Measurements from ENCODE around the gene MBD3L5.

Gene MBD3L5

DNA sequence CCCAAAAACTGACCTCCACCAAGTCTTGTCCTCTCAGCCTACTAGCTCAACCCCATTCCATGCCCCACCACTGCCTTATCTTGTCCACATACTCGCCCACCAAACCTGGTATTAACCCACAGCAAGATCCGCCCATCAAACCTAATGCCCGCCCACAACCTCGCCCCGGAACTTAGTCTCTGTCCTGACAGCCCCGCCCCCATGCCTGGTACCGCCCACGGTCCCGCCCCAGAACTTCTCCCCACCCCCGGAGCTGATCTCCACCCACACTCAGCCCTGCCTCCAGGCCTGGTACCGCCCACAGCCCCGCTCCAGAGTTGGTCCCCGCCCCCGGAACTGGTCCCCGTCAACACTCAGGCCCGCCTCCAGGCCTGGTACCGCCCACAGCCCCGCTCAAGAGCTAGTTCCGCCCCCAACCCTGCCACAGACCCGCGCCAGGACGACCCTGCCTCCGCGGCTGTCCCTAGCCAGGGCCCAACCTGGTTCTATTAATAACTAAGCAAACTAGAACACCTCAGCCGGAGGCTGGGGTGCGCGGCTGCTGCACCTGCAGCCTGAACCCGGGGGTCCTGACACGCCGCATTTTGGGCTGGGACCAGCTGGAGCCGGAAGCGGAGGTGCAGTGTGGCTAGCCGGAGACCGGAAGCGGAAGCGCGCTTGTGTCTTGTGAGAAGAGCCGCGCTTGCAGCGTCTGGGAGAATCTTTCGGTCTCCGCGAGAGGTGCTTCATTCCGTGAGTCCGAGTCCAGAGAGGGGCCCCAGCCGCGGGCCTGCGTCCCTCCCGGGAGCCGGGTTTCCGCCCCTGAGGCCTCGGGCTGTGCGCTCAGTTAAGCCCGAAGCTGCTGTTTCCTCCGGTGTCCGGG, 38.9 kb downstream of the MBD3L5 start, which contains the start of gene ZNF557:
ZNF557 (plus strand) TSS at position 662 of the 862 bp plus-strand sequence. CDS start 5,372 bp downstream, outside the sequence.
- peak; percentile 99 for ATAC-seq
- no peak for TF ChIP-seq ESRRG (CRISPR knock-in tag; IDR thresholded peaks at IDR 0.05)

DNA sequence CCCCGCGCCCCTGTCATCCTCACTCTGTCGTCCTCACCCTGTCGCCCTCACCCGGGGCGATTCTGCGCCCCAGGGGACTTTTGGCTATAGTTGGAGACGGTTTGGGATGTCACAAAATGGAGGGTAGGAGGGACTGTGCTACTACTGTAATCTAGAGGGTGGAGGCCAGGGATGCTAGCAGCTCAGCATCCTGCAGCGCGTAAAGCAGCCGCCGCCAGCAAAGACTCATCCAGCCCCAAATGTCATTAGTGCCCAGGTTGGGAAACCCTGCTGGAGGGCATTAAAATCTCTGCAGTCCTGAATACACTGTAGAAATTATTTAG, 39.5 kb downstream of the MBD3L5 start:
- peak; percentile 40 for ATAC-seq
- TF ChIP-seq, protein P1, sequence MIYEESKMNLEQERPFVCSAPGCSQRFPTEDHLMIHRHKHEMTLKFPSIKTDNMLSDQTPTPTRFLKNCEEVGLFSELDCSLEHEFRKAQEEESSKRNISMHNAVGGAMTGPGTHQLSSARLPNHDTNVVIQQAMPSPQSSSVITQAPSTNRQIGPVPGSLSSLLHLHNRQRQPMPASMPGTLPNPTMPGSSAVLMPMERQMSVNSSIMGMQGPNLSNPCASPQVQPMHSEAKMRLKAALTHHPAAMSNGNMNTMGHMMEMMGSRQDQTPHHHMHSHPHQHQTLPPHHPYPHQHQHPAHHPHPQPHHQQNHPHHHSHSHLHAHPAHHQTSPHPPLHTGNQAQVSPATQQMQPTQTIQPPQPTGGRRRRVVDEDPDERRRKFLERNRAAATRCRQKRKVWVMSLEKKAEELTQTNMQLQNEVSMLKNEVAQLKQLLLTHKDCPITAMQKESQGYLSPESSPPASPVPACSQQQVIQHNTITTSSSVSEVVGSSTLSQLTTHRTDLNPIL (CRISPR knock-in tag; IDR thresholded peaks at IDR 0.05; ENCODE audit: low read depth): no peak
- no peak for TF ChIP-seq ISL1 (CRISPR knock-in tag; IDR thresholded peaks at IDR 0.05)
- TF ChIP-seq ZNF8 (CRISPR knock-in tag; IDR thresholded peaks at IDR 0.05): no peak
- no peak for TF ChIP-seq CSDC2 (CRISPR knock-in tag; IDR thresholded peaks at IDR 0.05)
- TF ChIP-seq OSR1 (CRISPR knock-in tag; IDR thresholded peaks at IDR 0.05): no peak
- no peak for TF ChIP-seq ARNTL (CRISPR knock-in tag; IDR thresholded peaks at IDR 0.05; ENCODE audit: borderline replicate concordance, low read depth)
- TF ChIP-seq, protein P2, sequence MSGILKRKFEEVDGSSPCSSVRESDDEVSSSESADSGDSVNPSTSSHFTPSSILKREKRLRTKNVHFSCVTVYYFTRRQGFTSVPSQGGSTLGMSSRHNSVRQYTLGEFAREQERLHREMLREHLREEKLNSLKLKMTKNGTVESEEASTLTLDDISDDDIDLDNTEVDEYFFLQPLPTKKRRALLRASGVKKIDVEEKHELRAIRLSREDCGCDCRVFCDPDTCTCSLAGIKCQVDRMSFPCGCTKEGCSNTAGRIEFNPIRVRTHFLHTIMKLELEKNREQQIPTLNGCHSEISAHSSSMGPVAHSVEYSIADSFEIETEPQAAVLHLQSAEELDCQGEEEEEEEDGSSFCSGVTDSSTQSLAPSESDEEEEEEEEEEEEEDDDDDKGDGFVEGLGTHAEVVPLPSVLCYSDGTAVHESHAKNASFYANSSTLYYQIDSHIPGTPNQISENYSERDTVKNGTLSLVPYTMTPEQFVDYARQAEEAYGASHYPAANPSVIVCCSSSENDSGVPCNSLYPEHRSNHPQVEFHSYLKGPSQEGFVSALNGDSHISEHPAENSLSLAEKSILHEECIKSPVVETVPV (CRISPR knock-in tag; IDR thresholded peaks at IDR 0.05): no peak
- no peak for TF ChIP-seq ESRRG (CRISPR knock-in tag; IDR thresholded peaks at IDR 0.05)
- no peak for TF ChIP-seq TCF4 (CRISPR knock-in tag; IDR thresholded peaks at IDR 0.05; ENCODE audit: borderline replicate concordance)
- TF ChIP-seq ZFP30 (CRISPR knock-in tag; IDR thresholded peaks at IDR 0.05): no peak

DNA sequence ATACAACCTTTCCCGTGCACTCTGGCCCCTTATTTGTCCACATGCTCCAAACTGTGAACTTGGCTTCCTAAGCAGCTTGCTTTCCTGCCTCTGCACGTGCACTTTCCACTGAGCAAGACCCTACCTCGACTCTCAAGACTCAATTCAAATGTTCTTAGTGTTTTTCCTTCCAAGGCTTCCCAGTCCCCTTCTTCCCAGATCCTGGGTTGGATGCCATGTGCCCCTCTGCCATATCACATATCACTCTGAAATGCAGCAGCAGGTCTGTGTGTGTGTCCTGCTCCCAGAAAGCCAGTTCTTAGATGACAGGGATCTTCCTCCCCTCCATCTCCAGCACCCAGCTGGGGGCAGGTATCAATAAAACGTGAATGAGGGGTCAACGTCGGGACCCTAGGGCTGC, 42.2 kb downstream of the MBD3L5 start:
- TF ChIP-seq TOX (CRISPR knock-in tag; IDR thresholded peaks at IDR 0.05; ENCODE audit: borderline replicate concordance) (no peak), ISL1 (CRISPR knock-in tag; IDR thresholded peaks at IDR 0.05) (no peak), ESRRG (CRISPR knock-in tag; IDR thresholded peaks at IDR 0.05) (no peak), ZFP3 (CRISPR knock-in tag; IDR thresholded peaks at IDR 0.05) (no peak), ZC3H10 (CRISPR knock-in tag; IDR thresholded peaks at IDR 0.05) (no peak), ZNF70 (CRISPR knock-in tag; IDR thresholded peaks at IDR 0.05) (no peak), PPARA (CRISPR knock-in tag; IDR thresholded peaks at IDR 0.05; ENCODE audit: borderline replicate concordance) (no peak), BACH2 (CRISPR knock-in tag; IDR thresholded peaks at IDR 0.05; ENCODE audit: borderline replicate concordance) (no peak), ZNF8 (CRISPR knock-in tag; IDR thresholded peaks at IDR 0.05) (no peak)
- TF ChIP-seq, protein P3, sequence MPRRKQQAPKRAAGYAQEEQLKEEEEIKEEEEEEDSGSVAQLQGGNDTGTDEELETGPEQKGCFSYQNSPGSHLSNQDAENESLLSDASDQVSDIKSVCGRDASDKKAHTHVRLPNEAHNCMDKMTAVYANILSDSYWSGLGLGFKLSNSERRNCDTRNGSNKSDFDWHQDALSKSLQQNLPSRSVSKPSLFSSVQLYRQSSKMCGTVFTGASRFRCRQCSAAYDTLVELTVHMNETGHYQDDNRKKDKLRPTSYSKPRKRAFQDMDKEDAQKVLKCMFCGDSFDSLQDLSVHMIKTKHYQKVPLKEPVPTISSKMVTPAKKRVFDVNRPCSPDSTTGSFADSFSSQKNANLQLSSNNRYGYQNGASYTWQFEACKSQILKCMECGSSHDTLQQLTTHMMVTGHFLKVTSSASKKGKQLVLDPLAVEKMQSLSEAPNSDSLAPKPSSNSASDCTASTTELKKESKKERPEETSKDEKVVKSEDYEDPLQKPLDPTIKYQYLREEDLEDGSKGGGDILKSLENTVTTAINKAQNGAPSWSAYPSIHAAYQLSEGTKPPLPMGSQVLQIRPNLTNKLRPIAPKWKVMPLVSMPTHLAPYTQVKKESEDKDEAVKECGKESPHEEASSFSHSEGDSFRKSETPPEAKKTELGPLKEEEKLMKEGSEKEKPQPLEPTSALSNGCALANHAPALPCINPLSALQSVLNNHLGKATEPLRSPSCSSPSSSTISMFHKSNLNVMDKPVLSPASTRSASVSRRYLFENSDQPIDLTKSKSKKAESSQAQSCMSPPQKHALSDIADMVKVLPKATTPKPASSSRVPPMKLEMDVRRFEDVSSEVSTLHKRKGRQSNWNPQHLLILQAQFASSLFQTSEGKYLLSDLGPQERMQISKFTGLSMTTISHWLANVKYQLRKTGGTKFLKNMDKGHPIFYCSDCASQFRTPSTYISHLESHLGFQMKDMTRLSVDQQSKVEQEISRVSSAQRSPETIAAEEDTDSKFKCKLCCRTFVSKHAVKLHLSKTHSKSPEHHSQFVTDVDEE (CRISPR knock-in tag; IDR thresholded peaks at IDR 0.05): no peak
- TF ChIP-seq, protein P4, sequence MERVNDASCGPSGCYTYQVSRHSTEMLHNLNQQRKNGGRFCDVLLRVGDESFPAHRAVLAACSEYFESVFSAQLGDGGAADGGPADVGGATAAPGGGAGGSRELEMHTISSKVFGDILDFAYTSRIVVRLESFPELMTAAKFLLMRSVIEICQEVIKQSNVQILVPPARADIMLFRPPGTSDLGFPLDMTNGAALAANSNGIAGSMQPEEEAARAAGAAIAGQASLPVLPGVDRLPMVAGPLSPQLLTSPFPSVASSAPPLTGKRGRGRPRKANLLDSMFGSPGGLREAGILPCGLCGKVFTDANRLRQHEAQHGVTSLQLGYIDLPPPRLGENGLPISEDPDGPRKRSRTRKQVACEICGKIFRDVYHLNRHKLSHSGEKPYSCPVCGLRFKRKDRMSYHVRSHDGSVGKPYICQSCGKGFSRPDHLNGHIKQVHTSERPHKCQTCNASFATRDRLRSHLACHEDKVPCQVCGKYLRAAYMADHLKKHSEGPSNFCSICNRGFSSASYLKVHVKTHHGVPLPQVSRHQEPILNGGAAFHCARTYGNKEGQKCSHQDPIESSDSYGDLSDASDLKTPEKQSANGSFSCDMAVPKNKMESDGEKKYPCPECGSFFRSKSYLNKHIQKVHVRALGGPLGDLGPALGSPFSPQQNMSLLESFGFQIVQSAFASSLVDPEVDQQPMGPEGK (CRISPR knock-in tag; IDR thresholded peaks at IDR 0.05; ENCODE audit: borderline replicate concordance): no peak
- no peak for ATAC-seq

DNA sequence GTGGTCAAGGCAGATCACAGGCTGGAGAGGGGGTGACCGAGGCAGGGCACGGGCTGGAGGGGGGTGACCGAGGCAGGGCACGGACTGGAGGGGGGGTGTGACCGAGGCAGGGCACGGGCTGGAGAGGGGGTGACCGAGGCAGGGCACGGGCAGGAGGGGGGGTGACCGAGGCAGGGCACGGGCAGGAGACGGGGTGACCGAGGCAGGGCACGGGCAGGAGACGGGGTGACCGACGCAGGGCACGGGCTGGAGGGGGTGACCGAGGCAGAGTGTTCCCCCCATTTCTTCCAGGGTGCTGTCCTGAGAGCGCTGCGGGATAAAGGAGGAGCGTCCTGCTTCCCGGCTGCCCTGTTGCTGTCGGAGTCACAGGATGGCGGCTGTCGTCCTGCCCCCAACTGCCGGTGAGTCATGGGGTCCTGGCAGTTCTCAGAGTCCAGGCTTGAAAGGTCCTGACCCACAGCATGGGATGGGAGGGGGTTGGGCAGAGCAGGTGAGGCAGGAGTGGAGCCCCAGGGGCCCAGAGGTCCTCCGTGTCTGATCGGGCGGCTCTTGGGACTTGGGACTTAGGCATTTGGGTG, 44.4 kb downstream of the MBD3L5 start:
- ATAC-seq: no peak
- TF ChIP-seq TOX (CRISPR knock-in tag; IDR thresholded peaks at IDR 0.05; ENCODE audit: borderline replicate concordance): no peak
- TF ChIP-seq OSR1 (CRISPR knock-in tag; IDR thresholded peaks at IDR 0.05): no peak
- TF ChIP-seq, protein P4 (CRISPR knock-in tag; IDR thresholded peaks at IDR 0.05; ENCODE audit: borderline replicate concordance): no peak
- TF ChIP-seq ZFP3 (CRISPR knock-in tag; IDR thresholded peaks at IDR 0.05): no peak
- TF ChIP-seq RARB (CRISPR knock-in tag; IDR thresholded peaks at IDR 0.05): no peak
- no peak for TF ChIP-seq ZNF8 (CRISPR knock-in tag; IDR thresholded peaks at IDR 0.05)
- TF ChIP-seq GLIS3 (CRISPR knock-in tag; IDR thresholded peaks at IDR 0.05): no peak
- no peak for TF ChIP-seq BACH2 (CRISPR knock-in tag; IDR thresholded peaks at IDR 0.05; ENCODE audit: borderline replicate concordance)
- TF ChIP-seq SNAI2 (CRISPR knock-in tag; IDR thresholded peaks at IDR 0.05): no peak
- TF ChIP-seq, protein P5, sequence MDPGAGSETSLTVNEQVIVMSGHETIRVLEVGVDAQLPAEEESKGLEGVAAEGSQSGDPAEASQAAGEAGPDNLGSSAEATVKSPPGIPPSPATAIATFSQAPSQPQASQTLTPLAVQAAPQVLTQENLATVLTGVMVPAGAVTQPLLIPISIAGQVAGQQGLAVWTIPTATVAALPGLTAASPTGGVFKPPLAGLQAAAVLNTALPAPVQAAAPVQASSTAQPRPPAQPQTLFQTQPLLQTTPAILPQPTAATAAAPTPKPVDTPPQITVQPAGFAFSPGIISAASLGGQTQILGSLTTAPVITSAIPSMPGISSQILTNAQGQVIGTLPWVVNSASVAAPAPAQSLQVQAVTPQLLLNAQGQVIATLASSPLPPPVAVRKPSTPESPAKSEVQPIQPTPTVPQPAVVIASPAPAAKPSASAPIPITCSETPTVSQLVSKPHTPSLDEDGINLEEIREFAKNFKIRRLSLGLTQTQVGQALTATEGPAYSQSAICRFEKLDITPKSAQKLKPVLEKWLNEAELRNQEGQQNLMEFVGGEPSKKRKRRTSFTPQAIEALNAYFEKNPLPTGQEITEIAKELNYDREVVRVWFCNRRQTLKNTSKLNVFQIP (CRISPR knock-in tag; IDR thresholded peaks at IDR 0.05; ENCODE audit: borderline replicate concordance, low read depth): no peak
- TF ChIP-seq ISL1 (CRISPR knock-in tag; IDR thresholded peaks at IDR 0.05): no peak
- no peak for TF ChIP-seq TCF4 (CRISPR knock-in tag; IDR thresholded peaks at IDR 0.05; ENCODE audit: borderline replicate concordance)
- no peak for TF ChIP-seq ZNF565 (CRISPR knock-in tag; conservative IDR thresholded peaks at IDR 0.05; ENCODE audit: low read depth)
- TF ChIP-seq ZC3H10 (CRISPR knock-in tag; IDR thresholded peaks at IDR 0.05): no peak

All from SK-N-SH treated with all-trans-retinoic acid at 6 μM for 48 hours (cell line).